Measurements from ENCODE around the gene RNF169.

The RNF169 gene

GRCh38 chr11:74770456-74770855 lies 21.8 kb downstream of the RNF169 start:
- DNase-seq: no peak

- DNase-seq: no peak
Observed at GRCh38 chr11:74771139-74771538, 22.5 kb downstream of the RNF169 start.

DNA sequence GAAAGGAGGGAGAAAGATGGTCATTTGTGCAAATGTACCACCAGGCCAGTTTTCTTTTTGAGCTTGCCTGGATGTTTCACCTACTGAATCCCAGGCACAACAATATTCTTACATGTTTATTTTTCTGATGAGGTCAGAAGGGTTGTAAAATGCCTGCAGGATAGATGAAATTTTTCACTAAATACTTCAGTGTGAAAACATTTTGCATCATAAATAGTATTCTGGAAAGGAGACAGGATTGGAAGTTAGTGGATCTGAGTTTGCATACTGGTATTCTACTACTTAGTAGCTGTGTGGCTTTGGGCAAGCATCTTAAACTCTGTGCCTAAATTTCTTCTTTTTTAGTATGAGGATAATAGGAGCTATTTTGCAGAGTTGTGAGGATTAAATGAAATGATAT lies 24.8 kb downstream of the RNF169 start:
- no peak for DNase-seq

DNA sequence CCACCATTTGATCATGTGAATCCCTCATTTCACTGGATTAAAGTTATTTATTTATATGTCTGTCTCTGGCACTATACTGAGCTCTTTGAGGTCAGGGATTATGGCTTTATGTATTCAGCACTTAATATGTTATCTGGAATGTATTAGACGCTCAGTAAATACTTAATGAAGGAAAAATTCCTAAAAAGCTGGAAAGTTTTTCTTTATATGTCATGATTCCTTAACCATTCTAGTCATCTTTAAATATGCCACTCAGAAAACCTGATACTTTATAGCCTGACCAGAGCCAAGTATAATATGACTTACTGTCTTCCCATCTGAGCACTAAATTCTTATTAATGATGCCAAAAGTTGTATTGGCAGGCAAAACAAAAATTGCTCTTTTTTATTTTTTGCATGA lies 27.1 kb downstream of the RNF169 start:
- DNase-seq: no peak

DNA sequence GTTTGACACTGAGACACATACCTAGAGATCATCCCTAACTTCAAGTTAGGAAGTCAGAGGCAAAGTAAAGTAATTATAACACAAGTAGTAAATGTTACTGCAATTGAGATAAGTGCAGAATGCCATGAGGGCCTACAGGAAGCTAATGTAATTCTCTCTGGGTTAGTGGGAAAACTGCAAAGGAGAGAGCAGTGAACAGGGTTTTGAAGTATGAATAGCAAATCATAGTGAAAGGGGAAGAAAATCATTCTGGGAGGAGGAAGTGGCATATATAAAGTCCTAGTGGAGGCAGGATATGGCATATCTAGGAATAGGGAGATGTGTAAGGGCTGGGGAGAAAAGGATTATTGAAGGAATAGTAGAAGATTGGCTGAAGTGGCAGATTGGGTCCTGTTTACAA lies 27.9 kb downstream of the RNF169 start:
- no peak for DNase-seq

DNA sequence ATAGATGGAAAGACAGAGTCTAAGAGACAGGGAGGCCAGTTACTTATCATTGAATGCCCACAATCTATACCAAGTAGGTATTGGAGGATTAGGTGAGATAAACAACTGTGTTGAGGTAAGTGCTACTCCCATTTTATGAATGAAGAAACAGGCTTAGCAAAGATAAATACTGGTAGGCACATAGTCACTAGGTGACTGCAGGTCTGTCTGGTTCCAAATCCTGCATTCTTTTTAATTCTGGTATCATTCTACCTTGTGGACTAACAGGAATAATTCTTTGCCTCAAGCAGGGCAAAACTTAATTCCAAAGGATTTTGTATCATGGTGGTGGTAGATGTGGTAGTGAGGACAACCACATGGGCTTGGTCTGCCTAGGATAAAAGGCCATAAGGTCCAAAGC lies 28.4 kb downstream of the RNF169 start:
- DNase-seq: no peak

DNA sequence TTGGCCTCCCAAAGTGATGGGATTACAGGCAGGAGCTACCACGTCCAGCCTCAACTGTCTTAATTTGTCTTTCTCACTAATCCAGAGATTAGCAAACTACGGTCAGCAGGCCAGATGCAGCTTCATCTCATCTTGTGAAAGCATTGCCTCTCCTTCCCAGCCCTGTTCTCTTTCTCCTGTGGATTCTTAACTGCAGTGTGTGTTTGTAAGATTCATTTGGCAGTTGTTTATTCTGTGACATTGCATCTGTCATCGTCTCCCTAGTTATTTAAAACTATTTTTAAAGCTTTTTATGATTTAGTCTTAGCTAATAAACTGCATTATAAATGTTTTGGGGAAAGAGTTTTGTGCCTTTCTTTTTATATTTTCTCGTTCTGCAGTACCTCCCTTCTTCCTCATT lies 29.2 kb downstream of the RNF169 start:
- no peak for DNase-seq

DNA sequence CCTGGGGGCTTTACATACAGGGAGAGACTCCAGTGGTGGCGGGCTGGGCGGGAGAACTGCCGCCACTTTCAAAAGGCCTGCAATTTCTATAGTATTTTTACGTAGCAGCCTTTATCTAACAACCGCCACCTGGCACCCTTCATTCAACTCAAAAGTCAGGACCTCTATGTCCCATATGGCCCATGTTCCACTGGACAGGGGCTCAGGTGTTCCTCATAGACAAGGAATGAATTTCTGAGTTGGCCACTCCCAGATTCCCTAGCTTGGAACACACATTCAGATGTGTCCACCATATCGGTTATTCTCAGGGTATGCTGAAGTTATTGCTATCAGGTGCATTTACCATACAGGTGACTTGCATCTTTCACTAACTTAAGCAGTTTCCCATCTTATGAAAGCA lies 29.9 kb downstream of the RNF169 start:
- no peak for DNase-seq

DNA sequence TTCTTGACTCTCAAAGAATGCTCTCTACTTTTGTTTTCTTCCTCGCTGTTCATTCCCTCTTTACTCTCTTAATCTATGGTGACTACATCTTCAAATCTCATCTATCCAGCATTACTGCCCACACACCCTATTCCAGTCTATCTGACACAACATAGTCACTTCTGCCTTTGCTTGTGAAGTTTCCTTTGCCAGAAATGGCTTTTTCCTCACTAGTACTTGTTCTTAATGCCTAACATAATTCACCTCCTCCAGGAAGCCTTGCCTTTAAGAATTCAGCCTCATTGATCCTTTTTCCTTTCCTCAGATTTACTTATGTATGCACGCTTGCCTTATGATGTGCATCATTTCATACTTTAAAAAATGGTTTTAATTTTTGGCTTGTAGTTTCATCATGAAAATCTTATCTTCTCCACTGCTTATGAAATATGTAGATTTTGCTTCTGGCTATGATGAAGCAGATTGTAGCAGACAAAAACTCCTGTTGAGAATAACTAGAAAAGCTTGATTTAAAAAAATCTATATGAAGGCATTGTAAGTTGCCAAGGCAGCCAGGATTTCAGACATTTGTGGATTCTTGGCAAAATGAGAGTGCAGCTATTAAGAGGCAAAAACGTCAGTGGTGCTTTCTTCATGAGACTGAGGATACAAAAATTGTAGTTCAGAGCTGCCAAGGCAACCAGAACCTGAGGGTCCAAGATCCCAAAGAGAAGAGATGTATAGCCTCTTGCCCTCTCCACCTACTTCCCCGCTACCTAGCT lies 31.8 kb downstream of the RNF169 start:
- DNase-seq: no peak

- DNase-seq: no peak
Observed at GRCh38 chr11:74783241-74783871, 34.7 kb downstream of the RNF169 start.

- DNase-seq: no peak
Observed at GRCh38 chr11:74784234-74784633, 35.6 kb downstream of the RNF169 start.

DNA sequence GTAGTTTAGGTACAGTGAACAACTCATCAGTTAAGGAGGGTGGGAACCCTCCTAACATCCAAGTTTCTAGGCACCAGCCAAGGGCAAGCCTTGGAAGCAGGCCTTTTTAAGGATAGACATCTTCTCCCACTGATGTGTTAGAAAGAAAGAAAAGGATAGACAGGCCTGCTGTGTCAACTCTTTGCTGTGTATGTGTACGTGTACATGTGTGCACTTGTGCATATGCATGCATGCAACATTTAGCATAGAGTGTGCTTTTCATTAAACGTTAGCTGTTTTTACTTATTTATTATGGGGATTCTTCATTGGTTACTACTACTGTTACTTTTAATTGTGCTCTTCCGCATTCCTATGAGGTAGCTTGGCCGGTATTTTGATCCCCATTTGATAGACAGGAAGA lies 36.1 kb downstream of the RNF169 start:
- no peak for DNase-seq

- no peak for DNase-seq
Observed at GRCh38 chr11:74786574-74786973, 37.9 kb downstream of the RNF169 start.

DNA sequence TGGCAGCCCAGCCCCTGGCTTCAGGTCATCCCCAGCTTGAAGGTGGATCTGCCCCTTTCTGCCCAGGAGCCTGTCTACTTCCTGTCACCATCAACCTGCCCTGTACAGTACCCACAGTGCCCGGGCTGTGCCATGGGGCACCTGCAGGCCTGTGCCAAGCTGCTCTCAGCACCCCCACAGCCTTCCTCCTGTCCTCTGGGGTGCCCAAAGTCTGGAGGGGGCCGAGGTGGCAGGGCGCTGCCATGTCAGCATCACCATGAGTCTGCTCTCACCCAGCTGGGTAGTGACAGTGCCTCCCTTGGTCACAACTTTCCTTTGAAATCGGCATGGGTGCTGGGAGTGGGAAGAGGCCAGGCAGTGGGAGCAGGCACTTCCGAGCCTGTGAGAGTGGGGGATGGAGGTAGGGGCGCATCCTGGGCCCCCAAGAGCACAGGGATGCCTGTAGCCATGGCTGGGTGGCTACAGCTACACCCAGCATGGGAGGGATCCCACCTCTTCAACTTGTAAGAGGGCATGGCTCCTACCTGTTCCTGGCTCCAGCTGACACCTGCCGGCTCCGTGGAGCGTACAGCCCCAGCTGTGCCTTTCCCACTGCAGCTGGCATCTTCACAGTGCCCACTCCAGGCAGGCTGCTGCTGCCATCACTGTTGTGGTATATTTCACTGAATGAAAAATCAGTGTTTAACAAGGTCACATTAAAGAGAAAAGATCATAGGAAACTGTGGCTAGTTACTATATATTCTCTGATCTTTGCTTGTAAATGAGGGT lies 42.9 kb downstream of the RNF169 start:
- no peak for DNase-seq

- no peak for DNase-seq
Observed at GRCh38 chr11:74806267-74806666, 57.6 kb downstream of the RNF169 start.

DNA sequence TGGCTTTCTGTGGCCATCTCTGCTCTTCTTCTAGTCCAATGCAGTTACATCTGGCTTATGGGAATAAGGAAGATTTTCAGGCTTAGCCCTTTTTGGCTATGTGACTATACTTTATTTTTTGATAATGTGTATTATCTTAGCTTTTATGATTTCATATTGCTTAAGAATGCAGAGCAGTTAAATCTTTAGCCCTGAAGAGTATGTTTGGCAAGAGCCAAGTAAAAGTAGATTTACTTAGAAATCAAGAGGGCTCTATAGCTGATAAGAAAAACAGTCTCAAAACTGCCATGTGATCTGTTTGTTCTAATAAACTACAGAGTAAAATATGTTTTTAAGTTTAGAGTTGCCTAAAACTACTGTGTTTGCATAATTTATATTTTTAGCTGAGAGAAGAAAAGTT lies 61.2 kb downstream of the RNF169 start:
- DNase-seq: no peak

- DNase-seq: no peak
Observed at GRCh38 chr11:74815966-74816365, 67.3 kb downstream of the RNF169 start.

GRCh38 chr11:74816664-74817063 lies 68.0 kb downstream of the RNF169 start:
- DNase-seq: no peak

DNA sequence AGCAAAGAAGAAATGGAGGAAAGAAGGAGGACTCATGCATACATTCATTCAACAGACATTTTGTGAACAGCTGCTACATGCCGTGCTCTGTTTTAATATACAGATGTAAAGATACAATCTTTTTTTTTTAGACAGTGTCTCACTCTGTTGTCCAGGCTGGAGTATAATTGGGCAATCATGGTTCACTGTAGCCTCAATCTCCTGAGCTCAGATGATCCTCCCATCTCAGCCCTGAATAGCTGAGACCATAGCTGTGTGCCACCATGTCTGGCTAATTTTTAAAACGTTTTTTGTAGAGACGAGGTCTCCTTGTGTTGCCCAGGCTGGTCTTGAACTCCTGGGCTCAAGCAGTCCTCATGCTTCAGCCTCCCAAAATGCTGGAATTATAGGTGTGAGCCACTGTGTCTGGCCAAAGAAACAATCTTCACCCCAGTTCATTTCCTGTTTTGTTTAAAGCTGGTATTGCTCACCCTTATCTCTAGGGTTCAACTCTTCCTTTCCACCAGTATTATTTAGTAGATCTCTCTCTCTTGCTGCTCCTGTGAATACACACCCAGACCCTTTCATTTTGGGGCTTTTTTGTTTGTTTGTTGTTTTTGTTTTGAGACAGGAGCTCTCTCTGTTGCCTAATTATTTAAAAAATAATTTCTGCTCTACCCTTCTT lies 69.8 kb downstream of the RNF169 start:
- DNase-seq: no peak

DNA sequence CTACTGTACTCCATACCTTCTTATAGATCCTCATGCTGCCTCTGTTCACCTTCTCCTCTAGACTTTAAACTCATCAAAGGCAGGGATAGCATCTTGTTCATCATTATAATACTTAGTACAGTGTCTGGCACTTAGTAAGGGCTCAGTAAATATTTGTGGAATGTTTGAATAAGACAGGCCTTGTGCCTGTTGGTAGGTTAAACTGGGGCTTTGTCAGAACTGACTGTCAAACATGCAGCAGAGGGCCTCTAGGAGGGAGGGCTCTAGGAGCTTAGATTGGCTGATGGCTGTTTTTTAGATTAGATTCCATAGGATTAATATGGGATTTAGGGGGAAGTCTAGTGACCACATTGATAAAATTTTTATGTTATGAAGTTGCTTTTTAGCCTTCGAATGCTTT lies 70.8 kb downstream of the RNF169 start:
- no peak for DNase-seq

- DNase-seq: no peak
Observed at GRCh38 chr11:74820763-74821162, 72.1 kb downstream of the RNF169 start.

- DNase-seq: no peak
Observed at GRCh38 chr11:74822170-74822569, 73.5 kb downstream of the RNF169 start.

DNA sequence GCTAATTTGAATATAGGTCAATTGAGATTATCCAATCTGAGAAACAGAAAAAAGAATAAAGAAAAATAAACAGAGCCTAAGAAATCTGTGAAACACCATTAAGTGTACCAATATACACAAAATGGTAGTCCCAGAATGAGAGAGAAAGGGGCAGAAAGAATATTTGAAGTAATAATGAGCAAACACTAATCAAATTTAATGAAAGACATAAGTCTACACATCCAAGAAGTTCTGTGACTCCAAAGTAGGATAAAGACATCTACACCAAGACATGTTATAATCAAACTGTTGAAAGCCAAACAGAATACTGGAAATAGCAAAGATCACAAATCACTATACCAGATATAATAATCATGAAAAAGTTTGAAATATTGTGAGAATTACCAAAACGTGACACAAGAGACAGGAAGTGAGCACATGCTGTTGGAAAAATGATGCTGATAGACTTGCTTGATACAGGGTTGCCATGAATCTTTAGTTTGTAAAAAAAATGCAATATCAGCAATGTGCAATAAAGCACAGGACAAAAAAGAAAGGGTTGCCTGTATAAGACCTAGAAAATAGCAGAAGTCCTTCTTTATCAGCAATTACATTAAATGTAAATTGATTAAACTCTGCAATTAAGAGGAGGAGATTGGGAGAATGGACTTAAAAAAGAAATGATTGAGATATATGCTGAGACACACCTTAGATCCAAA lies 75.8 kb downstream of the RNF169 start:
- DNase-seq: no peak

Data from NCI-H1105 (cell line).